Suppressor macrophage (primary cell): ENCODE results near the gene CLDN7.
A peak's percentile ranks its signal among the peaks of the same experiment; 100 is the strongest.

Experiments
- DNase-seq, 4 experiments: peaks; one replicate each; pipeline ENCODE4 v3.0.0-alpha.2; 2020 to 2022

CLDN7 gene

DNA sequence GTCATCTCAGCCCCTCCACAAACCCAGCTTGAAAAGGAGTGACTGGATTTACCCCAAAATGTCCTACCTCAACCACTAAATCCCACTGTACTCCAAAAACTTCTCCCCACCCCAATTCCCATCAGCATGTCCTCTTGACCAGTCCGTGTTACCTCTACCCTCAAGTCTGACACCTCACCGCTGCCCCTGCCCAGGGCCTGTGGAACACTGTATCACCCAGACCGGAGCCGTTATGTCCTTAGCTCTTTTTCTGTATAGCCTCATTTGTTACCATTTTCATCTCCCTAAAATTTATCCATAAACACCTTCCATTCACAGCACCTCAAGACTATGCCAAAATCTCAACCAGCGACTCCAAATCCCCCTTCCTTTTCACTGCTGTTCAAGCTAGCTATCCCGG lies 25.5 kb downstream of the CLDN7 start:
- no peak for DNase-seq

DNA sequence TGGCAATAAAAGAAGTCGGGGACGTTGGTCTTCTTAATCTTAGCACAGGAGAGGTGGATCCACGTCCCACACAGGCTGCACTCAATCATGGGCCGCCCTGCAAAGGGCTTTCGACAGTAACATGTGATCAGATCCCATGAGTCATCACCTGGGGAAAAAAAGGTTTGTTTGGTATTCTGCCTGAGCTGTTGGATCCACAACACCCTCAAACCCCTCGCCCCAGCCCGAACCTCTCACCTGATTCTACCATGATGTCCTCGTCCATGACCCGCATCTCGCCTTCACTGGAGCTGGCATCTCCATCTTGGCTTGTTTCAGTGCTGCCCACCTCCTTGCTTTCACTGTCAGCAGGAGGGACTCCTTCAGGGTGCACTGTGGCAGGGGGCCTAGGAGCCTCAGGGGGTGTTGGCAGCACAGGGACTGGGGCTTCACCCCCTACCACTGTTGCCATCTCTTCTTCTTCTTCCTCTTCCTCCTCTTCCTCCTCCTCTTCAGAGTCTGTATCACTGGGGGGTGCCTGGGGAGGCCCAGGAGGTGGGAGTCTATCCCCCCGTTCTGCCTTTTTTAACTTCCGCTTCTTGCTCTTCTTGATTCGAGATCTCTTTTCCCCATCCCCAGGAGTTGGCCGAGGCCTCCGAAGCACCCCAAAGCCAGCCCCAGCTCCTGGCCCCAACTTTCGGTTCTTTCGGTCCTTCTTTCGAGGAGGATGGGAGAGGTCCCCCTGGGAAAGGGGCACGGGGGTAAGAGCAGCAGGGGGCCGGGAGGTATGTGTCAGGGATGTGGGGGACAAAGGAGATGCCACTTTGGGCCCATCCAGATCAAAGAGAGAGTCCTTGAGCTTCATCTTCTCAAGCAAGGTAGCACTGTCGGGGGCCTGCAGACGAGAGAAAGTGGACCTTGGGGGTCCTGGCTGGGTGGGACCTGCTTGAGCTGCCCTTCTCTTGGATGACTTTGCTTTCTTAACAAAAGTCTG lies 26.3 kb downstream of the CLDN7 start:
- peak; percentile 9 to 57 (median 40) for DNase-seq

DNA sequence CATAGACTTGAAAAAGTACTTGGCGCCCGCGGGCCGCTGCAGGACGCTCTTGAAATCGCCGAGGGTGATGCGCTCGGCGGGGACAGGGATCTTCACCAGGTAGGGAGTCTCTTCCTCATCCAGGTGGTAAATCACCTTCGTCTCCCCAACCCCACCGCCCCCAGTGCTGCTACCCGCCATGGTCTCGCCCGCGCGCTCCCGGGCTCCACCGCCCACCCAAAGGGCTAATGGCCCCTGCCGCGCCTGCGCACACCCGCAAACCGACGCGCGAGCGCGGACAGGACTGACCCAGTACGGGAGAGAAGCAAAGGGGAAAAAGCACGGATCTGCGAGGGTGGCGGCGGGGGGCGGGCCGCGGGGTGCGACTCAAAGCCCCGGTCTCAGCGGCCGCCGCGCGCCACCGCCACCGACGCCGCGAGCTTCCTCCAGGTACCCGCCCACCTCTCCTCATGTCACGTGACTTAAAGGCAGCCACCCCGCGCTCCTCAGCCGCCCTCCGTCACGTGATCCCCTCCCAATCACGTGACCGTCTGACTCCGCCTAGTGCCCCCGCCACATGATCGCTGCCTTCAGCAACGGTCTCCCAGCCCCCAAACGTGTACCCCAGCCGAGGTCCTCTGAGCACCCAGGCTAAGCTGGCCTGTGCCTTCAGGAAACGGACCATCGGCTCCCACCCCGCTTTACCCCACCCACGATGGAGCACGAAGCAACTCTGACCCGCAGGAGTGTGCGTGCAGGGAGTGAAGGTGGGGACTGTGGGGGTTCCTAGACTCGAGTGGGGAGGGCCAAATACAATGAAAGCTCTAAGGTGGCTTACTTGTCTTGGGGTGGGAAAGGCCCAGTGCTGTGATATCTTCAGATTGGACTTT lies 28.0 kb downstream of the CLDN7 start, which contains the start of gene DVL2:
TSS of gene DVL2 (minus strand) at position 435 of the 869 bp plus-strand sequence. CDS start at position 180, 255 bp downstream.
- peak; percentile 94 to 98 (median 97) for DNase-seq

DNA sequence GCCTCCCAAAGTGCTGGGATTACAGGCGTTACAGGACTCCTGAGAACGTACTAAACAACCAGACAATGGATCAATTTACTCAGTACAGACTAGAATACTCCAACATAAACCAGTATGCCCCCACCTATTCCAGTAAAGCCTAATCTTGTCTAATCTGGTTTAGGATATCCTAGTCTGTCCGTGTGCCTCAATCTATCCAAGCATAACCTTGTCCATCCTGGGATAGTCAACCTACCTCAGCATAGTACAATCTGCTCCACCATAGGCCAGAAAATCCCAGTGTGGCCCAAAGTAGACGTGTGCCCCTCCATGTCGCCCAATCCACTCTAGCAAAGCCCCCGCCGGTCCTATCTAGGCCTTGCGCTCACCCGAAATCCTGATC lies 28.6 kb downstream of the CLDN7 start:
- DNase-seq: no peak

DNA sequence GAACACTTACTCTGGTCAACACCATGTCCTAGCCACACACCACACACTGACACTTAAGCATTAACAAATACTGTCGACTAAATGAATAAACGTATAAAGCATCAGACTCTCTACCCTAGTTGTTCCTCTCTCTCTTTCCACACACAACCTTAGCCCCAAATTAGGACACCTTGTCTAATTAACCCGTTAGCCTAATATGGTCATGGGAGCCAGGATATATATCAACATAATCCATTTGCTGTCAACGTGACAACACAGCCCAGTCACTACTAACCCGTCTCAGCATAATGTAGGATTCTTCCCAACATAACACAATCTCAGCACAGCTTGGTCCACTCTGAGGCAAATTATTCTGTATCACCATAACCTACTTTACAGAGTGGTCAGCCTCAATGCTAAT lies 30.2 kb downstream of the CLDN7 start:
- DNase-seq: no peak

DNA sequence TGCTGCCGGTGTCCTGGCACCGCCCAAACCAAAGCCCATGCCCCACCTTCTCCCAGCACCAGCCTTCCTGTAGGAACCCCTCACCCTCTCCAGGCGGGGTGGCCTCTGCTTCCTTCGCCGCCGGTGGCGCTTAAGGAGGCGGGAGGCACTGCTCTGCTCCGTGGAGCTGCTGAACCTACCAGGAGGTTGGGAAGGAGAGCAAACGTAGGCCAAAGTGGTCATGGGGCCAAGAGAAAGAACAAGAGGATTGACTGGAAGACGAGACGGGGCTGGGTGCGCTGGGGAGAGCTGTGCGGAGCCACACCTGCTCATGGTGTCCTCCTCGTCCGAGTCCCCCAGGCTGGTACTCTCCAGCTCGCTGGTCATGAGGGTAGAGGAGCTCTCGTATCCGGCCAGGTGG lies 32.8 kb downstream of the CLDN7 start:
- no peak for DNase-seq

DNA sequence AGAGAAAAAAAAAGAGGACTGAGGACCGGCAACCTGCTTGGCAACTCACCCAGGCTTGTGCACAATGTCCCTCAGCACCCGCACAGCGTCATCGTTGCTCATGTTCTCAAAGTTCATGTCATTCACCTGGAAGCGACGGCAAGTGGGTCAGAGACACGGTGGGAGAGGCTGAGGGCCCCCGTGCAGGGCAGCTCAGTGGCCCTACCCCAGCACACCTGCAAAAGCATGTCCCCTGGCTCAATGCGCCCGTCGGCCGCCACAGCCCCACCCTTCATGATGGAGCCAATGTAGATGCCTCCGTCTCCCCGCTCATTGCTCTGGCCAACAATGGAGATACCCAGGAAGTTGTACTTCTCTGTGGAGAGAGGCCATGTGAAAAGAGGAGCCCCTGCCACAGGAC lies 33.4 kb downstream of the CLDN7 start:
- no peak for DNase-seq

DNA sequence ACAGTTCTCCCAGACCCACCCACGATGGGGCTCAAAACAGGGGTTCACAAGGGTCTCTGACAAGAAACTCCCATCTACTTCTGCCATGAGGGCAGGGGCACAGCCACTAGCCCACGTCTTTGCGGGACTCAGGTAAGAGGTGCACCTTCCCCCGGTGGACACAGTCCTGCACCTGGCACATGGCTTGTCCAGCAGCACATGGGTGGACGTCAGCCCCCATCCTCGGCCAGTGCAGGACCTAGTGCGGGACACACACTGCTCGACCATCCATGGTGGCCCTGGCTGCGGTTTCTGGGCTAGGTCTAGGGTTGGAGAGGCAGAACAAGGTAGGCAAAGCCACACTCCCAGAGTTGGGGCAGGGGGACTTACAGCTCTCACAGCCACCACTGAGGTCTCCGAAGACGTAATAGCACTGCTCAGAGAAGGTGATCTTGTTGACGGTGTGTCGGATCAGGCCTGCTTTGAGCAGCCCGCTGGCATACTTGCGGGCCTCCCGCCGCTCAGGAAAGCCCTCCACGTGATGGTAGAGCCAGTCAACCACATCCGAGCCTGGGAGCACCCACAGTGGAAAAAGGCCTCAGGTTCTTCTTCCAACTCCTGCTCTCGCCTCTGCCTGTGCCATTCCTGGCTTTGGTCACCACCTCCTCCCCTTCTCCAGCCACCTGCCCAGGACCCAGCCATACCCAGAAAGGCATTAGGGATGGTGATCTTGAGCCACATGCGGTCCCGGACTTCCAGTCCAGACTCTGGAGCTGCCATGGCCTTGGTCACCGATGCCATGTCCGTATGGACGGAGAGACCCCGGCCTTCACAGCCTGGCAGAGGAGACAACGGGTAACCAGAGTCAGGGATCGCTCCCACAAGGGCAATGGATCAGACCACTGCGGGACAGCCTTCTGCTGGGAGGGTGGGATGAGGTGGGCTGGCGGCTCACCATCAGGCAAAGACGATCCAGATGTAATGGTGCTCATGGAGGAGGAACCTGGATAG lies 35.3 kb downstream of the CLDN7 start:
- no peak for DNase-seq

DNA sequence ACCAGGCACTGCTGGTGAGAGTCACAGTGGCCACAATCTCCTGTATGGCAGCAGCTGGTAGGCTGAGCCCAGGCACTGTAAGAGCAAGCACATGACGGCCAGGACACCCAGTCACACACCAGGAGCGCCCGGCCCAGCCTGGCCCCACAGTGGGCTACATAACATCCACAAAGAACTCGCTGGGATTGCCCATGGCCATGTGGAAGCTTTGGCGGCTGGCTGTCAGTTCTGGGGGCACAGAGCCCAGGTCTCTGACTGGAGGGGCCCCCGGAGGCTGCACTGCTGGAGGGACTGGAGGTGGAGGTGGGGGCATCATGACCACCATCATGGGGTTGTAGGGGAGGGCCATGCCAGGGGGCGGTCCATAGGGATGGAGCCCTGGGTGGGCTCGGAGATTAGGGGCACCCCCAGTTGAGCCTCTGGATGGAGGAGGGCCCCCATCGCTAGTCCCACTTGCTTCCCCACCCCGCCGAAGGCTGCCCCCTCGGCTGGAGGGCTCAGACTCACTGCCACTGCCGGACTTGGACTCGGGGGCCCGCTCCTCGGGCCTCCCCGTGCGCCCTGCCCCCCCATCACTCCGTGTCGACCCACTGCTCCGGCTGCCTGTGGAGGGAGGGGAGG lies 36.5 kb downstream of the CLDN7 start:
- no peak for DNase-seq

DNA sequence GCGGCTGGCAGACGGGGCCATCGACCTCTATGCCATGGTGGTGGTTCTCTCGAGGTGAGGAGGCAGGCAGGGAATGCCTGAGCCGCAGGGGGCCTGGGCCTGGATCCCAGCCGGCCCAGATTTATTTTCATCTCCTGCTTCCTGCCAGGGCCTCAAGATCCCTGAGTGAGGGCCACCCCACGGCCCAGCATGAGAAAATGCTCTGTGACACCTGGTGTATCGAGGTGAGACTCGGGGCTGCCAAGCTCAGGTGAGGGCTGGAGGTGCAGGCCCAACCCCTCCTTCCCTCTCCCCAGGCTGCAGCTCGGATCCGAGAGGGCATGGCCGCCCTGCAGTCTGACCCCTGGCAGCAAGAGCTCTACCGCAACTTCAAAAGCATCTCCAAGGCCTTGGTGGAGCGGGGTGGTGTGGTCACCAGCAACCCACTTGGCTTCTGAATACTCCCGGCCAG lies 37.6 kb downstream of the CLDN7 start:
- no peak for DNase-seq

DNA sequence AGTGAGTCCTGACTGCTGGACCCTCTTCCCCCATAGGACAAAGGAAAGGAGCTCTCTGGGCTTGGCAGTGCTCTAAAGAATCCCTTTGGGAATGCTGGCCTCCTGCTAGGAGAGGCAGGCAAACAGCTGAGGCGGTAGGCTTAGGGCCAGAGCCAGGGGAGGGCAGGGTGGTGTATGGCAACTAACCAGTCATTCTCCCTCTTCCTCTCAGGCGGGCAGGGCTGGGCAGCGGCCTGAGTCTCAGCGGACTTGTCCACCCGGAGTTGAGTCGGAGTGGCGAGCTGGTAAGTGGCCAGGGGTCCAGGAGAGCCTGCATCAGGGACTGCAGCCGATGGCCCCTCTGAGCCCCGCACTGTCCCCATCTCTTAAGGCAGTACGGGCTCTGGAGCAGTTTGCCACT lies 38.2 kb downstream of the CLDN7 start:
- no peak for DNase-seq

DNA sequence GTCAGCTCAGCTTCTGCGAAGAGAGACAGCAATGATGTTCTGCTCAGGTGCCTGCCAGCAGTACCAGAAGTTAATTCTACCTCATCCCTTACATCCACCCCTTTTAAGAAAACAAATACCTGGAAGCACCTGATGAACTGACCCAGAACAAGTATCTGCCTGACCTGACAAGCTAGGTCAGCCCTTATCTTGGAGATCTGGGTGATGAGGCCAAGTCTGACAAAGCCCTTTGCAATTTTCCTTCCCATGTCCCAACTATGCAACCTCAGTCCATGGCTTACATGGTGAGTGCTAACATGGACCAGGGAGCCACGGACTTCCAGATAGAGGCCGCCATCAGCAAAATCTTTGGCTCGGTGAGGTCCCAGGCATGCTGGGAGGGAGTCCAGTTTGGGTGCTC lies 38.9 kb downstream of the CLDN7 start:
- no peak for DNase-seq

DNA sequence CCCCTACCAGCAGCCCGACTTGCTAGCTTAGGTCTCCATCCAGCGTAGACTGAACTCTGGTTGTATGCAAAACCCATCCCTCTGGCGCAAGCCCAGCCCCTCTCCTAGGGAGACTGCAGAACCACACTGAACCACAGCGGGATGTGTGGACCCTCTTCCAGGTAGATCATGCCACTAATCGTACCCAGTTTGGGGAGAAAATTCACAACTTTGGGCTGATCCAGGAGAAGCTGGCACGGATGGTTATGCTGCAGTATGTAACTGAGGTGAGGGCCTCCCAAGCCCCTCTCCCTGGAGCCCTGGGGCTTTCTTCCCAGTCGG lies 39.3 kb downstream of the CLDN7 start:
- DNase-seq: no peak

DNA sequence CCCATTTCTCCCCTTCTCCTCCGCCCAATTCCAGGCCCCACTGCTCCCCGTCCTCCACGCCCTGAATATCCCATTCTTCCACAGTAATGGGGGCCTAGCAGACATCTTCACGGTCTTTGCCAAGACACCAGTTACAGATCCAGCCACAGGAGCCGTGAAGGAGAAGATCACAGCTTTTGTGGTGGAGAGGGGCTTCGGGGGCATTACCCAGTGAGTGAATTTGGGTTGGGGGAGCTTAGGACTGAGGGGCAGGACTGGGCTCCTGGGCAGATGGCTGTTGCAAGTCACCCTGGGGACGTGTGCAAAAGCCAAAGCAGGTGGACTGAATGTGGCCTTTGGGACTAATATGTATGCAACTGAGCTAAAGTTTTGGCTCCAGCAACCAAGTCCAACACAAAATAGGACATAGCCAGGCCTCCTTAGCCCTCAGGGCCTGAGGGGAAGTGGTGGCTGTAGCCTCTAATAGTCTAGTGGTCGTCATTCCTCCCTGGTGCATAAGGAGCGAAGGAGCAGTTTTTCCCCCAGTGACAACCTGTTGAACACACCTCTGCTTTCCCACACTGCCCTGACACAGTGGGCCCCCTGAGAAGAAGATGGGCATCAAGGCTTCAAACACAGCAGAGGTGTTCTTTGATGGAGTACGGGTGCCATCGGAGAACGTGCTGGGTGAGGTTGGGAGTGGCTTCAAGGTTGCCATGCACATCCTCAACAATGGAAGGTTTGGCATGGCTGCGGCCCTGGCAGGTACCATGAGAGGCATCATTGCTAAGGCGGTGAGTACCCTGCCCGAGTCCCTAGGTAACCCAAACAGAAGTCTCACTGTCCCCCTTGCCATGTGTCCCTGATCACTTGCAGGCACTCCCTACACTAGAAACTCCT lies 39.9 kb downstream of the CLDN7 start:
- no peak for DNase-seq

DNA sequence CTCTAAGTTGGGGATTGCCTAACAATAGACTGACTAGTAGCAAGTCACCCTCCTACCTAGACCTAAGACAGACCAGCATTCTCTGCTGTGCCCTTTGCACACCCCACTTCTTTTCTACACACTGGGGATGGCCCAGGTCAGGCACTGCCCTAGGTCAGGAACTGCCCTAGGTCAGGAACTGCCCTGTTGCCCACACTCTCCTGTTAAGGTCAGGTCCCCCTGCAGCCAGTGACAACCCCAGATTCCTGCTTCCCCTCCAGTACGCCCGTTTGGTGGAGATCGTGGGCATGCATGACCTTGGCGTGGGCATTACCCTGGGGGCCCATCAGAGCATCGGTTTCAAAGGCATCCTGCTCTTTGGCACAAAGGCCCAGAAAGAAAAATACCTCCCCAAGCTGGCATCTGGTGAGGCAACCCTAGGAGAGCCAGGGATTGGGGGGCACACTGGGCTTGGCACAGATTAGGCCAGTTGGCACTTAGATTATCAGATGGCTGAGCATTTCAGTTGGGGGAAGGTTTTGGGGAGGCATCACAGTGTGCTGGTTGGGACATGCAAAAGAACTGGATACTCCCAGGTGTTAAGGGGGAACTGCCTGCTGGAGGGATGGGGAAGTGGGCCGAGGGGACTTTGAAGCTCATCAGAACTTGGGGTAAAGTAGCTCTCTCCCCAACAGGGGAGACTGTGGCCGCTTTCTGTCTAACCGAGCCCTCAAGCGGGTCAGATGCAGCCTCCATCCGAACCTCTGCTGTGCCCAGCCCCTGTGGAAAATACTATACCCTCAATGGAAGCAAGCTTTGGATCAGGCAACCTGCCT lies 40.8 kb downstream of the CLDN7 start:
- DNase-seq: no peak

DNA sequence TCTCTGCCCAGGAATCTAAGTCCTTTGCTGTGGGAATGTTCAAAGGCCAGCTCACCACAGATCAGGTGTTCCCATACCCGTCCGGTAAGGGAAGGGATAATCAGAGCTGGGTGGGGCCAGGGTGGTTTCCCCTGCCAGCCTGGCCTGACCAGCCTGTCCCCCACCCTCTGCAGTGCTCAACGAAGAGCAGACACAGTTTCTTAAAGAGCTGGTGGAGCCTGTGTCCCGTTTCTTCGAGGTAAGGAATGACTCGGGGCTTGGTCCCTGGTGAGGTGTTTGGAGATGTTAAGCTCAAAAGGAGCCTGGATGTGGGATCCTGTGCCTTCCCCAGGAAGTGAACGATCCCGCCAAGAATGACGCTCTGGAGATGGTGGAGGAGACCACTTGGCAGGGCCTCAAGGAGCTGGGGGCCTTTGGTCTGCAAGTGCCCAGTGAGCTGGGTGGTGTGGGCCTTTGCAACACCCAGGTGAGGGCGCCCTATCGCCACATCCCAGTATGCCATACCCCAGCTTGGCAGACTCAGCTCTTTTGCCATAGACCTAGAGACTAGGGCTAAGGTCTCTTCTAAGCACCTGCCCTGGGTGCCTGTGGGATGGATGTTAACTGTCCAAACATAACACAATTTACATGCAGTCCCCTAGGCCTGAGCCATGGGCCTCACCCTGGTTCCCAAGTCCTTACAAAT lies 41.5 kb downstream of the CLDN7 start:
- DNase-seq: peak; percentile 58 to 79 (median 66)

DNA sequence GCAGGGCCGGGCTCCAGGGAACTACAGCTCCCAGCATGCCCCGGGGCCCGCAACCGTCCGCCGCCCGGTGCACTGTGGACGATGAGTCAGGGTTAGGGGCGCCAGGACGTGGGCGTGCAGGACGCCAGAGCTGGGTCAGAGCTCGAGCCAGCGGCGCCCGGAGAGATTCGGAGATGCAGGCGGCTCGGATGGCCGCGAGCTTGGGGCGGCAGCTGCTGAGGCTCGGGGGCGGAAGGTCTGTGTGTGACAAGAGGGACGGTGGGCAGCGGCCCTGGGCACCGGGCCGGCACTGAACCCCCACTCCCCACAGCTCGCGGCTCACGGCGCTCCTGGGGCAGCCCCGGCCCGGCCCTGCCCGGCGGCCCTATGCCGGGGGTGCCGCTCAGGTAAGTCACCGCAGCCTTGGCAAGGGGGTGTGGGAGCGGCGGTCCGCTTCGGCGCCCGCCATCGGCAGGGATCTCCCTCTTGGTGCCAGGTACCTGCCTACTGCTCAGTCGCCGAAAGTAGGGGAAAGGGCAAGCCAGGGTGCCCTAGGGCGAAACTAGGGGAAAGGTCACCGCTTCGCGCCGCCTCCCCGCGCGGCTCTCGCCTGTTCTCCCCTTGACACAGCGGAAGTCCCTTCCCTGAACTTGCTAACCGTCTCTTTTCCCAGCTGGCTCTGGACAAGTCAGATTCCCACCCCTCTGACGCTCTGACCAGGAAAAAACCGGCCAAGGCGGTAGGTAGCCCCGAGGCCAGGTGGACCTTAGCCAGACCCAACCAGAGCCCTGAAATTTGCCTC lies 42.3 kb downstream of the CLDN7 start, which contains the start of the genes ACADVL and DLG4:
TSS of gene ACADVL (plus strand) at position 127 of the 781 bp plus-strand sequence. CDS start at position 174, 47 bp downstream.
TSS of gene DLG4 (minus strand) at position 25 of the 781 bp plus-strand sequence.
- peak; percentile 86 to 93 (median 92) for DNase-seq

DNA sequence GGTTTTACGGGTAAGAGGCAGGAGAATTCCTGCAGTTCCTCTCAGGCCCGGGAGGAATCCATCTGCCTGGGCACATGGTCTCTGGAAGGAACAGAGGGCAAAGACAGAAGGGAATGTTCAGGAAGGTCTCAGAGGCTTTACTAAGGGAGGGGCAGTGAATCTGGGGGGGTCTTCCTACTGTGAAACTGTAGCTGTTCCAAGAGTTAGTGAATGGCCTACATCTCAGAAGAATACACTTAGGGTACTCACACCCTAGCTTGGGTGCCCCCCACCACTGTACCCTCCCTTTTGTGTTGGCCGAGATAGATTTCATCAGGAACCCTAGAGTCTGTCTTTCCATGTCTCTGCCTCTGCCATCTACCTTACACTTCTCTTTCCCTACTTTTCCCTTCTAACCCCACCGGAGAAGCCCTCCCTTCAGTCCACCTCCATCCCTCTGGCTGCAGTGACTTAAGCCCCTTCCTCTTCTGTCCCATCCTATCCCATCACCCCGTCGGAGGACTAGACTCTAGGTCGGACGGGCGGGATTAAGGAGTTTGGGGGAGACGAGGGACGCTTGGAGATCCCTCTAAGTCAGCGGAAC lies 43.0 kb downstream of the CLDN7 start:
- DNase-seq: peak in 3 of 4 experiments; percentile 19 to 27 (median 23)
